ENCODE data around the gene LRCH4.

DNA sequence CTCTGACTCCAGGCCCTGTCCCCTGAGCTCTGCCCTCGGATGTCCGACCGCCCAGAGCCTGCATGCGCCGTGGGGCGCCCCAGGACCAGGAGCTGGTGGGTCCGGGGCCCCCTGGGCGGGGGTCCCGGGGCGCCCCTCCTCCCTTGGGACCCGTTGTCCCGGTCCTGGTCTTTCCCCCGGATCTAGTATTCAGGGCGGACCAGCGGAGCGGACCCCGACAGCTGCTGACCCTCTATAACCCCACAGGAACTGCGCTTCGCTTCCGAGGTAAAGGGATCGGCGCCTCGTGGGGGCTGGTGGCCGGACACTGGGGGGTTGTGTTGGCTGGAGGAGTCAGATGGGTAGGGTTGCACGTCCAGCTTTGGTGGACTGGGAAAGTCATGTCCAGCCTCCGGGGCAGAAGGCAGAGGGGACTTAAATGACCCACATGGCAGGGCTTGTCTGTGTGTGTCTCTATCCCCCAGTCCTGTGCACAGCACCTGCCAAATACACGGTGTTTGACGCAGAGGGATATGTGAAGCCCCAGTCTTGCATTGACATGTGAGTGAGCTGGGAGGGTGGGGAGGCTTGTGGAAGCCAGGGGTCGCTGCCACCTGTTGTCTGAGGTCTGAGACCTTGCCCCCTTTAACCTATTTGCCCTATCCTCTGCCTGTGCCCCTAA lies 26.9 kb upstream of the LRCH4 start:
- TF ChIP-seq, protein P1, sequence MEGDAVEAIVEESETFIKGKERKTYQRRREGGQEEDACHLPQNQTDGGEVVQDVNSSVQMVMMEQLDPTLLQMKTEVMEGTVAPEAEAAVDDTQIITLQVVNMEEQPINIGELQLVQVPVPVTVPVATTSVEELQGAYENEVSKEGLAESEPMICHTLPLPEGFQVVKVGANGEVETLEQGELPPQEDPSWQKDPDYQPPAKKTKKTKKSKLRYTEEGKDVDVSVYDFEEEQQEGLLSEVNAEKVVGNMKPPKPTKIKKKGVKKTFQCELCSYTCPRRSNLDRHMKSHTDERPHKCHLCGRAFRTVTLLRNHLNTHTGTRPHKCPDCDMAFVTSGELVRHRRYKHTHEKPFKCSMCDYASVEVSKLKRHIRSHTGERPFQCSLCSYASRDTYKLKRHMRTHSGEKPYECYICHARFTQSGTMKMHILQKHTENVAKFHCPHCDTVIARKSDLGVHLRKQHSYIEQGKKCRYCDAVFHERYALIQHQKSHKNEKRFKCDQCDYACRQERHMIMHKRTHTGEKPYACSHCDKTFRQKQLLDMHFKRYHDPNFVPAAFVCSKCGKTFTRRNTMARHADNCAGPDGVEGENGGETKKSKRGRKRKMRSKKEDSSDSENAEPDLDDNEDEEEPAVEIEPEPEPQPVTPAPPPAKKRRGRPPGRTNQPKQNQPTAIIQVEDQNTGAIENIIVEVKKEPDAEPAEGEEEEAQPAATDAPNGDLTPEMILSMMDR (IDR thresholded peaks at IDR 0.05; ENCODE audit: low read depth, low read length), result peak; percentile 15
- TF ChIP-seq POLR2A (IDR thresholded peaks at IDR 0.05; ENCODE audit: extremely low read depth, insufficient read length), result no peak
